HepG2 (cell line): ENCODE results near the gene FAM3C. TPM values are rescaled to one million over a fixed set of nuclear protein-coding genes. Genes with fewer than 3 reads are reported as not detected.
A peak's percentile ranks its signal among the peaks of the same experiment; 100 is the strongest.
"Not testable (repeated sequence)": the region's sequence is repeated elsewhere in the genome, so short reads cannot be mapped to it uniquely, and the experiment has no call there.

ENCODE experiments used
- ATAC-seq: fragments of 200-7000 bp; cut with Tn5 transposase; 3 replicates; pipeline ENCODE4 v1.9.1; 2020; ENCODE audit warnings: mild to moderate bottlenecking, moderate library complexity
- BruUV-seq: library from RNA; stranded (reverse); fragments of 400-500 nt; replicated peaks from 2 replicates; lab custom pipeline; 2021; lab: Mats Ljungman, UMichigan
- CTCF ChIA-PET: fragments of 300-600 bp; formaldehyde crosslinking; extraction: SDS; loops from one replicate; lab custom pipeline; 2021; ENCODE audit warnings: low total read pairs, inconsistent platforms, low intra/inter-chr PET ratio; lab: Yijun Ruan, JAX
- POLR2A ChIA-PET: fragments of 350-600 bp; sonication (Branson Sonifier 250); formaldehyde crosslinking; loops from one replicate; lab custom pipeline; 2020; ENCODE audit warnings: antibody characterized with exemption, inconsistent platforms; lab: Yijun Ruan, JAX
- DNase-seq: peaks from one replicate; pipeline ENCODE4 v3.0.0-alpha.2; 2015; ENCODE audit warnings: low spot score
- FAIRE-seq: peaks from 3 replicates; lab custom pipeline; 2011; peaks lifted over from hg19 to GRCh38; lab: Jason Lieb, UNC
- H2AFZ ChIP-seq: one replicate; pipeline ENCODE4 v1.6.1; 2011; ENCODE audit warnings: low read length, inconsistent platforms
- H3K27ac ChIP-seq: fragments of 300-600 bp; 3 replicates; pipeline ENCODE4 v1.8.0; 2011; ENCODE audit warnings: mixed run types, mild to moderate bottlenecking, mixed read lengths, low read length, inconsistent platforms; ENCODE audit not compliant: insufficient read depth; ENCODE audit errors: extremely low read length
- H3K27me3 ChIP-seq, 2 experiments: fragments of 200-600 bp in 1 of 2; 2 replicates in 1 of 2; 3 replicates in 1 of 2; pipeline versions ENCODE4 v1.6.0 to v1.8.0; 2011; ENCODE audit warnings: low read length in 2 of 2, mild to moderate bottlenecking in 2 of 2, moderate library complexity in 2 of 2, inconsistent platforms in 1 of 2; ENCODE audit not compliant: insufficient read depth in 2 of 2, control insufficient read depth in 1 of 2
- H3K36me3 ChIP-seq, 2 experiments: fragments of 200-600 bp in 1 of 2; replicated peaks in 1 of 2; 2 replicates in 1 of 2; 3 replicates in 1 of 2; pipeline versions ENCODE4 v1.5.1 to v1.8.0; 2011; ENCODE audit warnings: low read length in 2 of 2, inconsistent platforms in 1 of 2; ENCODE audit not compliant: insufficient read depth in 2 of 2, control insufficient read depth in 1 of 2
- H3K4me1 ChIP-seq: 2 replicates; pipeline ENCODE4 v1.5.1; 2012; ENCODE audit warnings: low read length, inconsistent platforms; ENCODE audit not compliant: insufficient read depth
- H3K4me2 ChIP-seq: 2 replicates; pipeline ENCODE4 v1.6.0; 2011; ENCODE audit warnings: low read depth, low read length, inconsistent platforms
- H3K4me3 ChIP-seq, 3 experiments: fragments of 200-600 bp in 1 of 3; sonication (generic), shearing (Covaris generic) in 1 of 3; replicated peaks in 1 of 3; 2 replicates each; pipeline ENCODE4 v1.5.1; 2011 to 2016; ENCODE audit warnings: low read length in 3 of 3, inconsistent platforms in 2 of 3, low read depth in 2 of 3, mild to moderate bottlenecking in 2 of 3, control low read depth in 1 of 3, mixed read lengths in 1 of 3; ENCODE audit not compliant: insufficient read depth in 1 of 3
- H3K79me2 ChIP-seq: one replicate; pipeline ENCODE4 v1.6.1; 2011; ENCODE audit warnings: low read length, inconsistent platforms; ENCODE audit not compliant: insufficient read depth
- H3K9ac ChIP-seq: 2 replicates; pipeline ENCODE4 v1.6.0; 2011; ENCODE audit warnings: mild to moderate bottlenecking, low read depth, low read length, inconsistent platforms; ENCODE audit not compliant: insufficient read depth
- H3K9me3 ChIP-seq: 2 replicates; pipeline ENCODE4 v1.5.1; 2012; ENCODE audit warnings: mild to moderate bottlenecking, low read length
- H4K20me1 ChIP-seq: 2 replicates; pipeline ENCODE4 v1.6.0; 2011; ENCODE audit warnings: inconsistent platforms, mild to moderate bottlenecking, low read length, moderate library complexity; ENCODE audit not compliant: insufficient read depth
- E2F1 ChIP-seq: sonication (generic); formaldehyde crosslinking; IDR thresholded peaks from 2 replicates; pipeline ENCODE4 v1.5.0; 2020; ENCODE audit warnings: missing genetic modification reagents
- MAFF ChIP-seq: IDR thresholded peaks from 2 replicates; pipeline ENCODE4 v1.6.1; 2011; ENCODE audit warnings: low read depth, low read length, improper control_type of control experiment
- MAFK ChIP-seq, 2 experiments: IDR thresholded peaks in 1 of 2; conservative IDR thresholded peaks in 1 of 2; 2 replicates each; pipeline ENCODE4 v1.6.1; 2011; ENCODE audit warnings: improper control_type of control experiment in 2 of 2, low read length in 2 of 2
- SIX4 ChIP-seq: sonication (generic); formaldehyde crosslinking; IDR thresholded peaks from 2 replicates; pipeline ENCODE4 v1.4.0; 2020; ENCODE audit warnings: missing genetic modification reagents
- WGBS: methylation state at CpG from one replicate; pipeline ENCODE4 v1.1.6; 2017; ENCODE audit warnings: low lambda C conversion rate; 5-methylcytosine and 5-hydroxymethylcytosine counted together
- in situ Hi-C: cut with HindIII; loops from 2 replicates; pipeline ENCODE4 v1.10.0; 2017; ENCODE audit warnings: low pct_unique_long_range_greater_than_20kb; ENCODE audit not compliant: extremely low pct_ligation_motif_present
- intact Hi-C: fragments of 100-400 bp; cut with micrococcal nuclease; formaldehyde crosslinking; loops from one replicate; pipeline ENCODE4 v1.10.0; 2022; ENCODE audit not compliant: unreplicated experiment
- polyA plus RNA-seq, 8 experiments: library from polyadenylated mRNA; depleted of rRNA in 3 of 8; stranded (reverse) in 7 of 8; unstranded in 1 of 8; fragments of >200 nt; fragmentation: Illumina TruSeq in 4 of 8; extraction: Trizol in 4 of 8; gene quantifications; 2 replicates each; pipeline versions ENCODE4 v1.2.1 to v1.2.3, GENCODE V29; 2011 to 2016; ENCODE audit warnings: low read depth in 4 of 8, missing spikeins in 1 of 8, mixed read lengths in 1 of 8; ENCODE audit not compliant: insufficient read depth in 1 of 8
- total RNA-seq, 5 experiments: library from RNA; depleted of rRNA; stranded (reverse); fragments of >200 nt; fragmentation: Illumina TruSeq; extraction: Trizol; gene quantifications; 2 replicates each; pipeline ENCODE4 v1.2.3, GENCODE V29; 2016; ENCODE audit warnings: low read depth in 1 of 5
- TF ChIP-seq, protein P1 (sequence below): sonication (generic); formaldehyde crosslinking; IDR thresholded peaks from 2 replicates; pipeline ENCODE4 v1.4.0; 2020; ENCODE audit warnings: missing genetic modification reagents, mild to moderate bottlenecking, borderline replicate concordance

Gene FAM3C
- total and polyA plus RNA-seq, 2 of the 13 experiments (the other 11 are each of a cell fraction or from before 2014, with no cell fraction given): 14.6 to 16.0 TPM

DNA sequence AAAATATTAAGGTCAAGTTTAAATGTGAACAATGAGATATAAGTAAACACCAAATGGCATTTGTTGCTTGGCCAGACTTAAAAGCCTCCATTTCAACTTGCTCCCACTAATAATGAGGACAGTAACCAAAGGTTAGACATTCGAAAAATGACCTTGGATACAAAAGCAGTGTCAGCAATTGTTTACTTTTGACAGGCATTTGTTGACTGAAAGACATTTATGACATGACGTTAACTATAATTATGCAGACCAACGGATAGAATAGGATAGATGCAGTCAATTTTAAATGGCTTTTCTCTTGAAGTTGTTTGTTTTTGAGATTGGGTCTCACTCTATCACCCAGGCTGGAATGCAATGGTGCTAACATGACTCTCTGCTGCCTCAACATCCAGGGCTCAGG, 73.6 kb downstream of the FAM3C start:
- in situ Hi-C loops: no loop called here
- Histone ChIP-seq H3K79me2 (no peaks in the 10 kb centered on the region), H3K27ac (no peak overlapping the region), H3K9ac (no peak overlapping the region), H3K27me3 (0 out of 5 replicates have a peak, but pooled peaks cover 0 to 3% of the 10 kb centered on the region in 2 experiments), H4K20me1 (no peaks in the 10 kb centered on the region), H3K4me3 (no peak overlapping the region)
- TF ChIP-seq MAFK (conservative IDR thresholded peaks at IDR 0.05 in 1 of 2, IDR thresholded peaks at IDR 0.05 in 1 of 2; ENCODE audit: low read length in 2 of 2) (peak; percentile 69 to 88), SIX4 (no peak), E2F1 (CRISPR knock-in tag) (no peak), MAFF (peak; percentile 77)
- TF ChIP-seq, protein P1, sequence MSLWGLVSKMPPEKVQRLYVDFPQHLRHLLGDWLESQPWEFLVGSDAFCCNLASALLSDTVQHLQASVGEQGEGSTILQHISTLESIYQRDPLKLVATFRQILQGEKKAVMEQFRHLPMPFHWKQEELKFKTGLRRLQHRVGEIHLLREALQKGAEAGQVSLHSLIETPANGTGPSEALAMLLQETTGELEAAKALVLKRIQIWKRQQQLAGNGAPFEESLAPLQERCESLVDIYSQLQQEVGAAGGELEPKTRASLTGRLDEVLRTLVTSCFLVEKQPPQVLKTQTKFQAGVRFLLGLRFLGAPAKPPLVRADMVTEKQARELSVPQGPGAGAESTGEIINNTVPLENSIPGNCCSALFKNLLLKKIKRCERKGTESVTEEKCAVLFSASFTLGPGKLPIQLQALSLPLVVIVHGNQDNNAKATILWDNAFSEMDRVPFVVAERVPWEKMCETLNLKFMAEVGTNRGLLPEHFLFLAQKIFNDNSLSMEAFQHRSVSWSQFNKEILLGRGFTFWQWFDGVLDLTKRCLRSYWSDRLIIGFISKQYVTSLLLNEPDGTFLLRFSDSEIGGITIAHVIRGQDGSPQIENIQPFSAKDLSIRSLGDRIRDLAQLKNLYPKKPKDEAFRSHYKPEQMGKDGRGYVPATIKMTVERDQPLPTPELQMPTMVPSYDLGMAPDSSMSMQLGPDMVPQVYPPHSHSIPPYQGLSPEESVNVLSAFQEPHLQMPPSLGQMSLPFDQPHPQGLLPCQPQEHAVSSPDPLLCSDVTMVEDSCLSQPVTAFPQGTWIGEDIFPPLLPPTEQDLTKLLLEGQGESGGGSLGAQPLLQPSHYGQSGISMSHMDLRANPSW (CRISPR knock-in tag): no peak
- TF ChIP-seq, all 625 proteins: peak for 2
- FAIRE-seq (no peak), ATAC-seq (no peak), DNase-seq (no peak)
- 2% methylated on average over 3 of the region's 3 CpGs for WGBS
- BruUV-seq: no TSS peak
- H2AFZ ChIP-seq: no peak overlapping the region
- CTCF ChIA-PET: no interaction called here
- H3K36me3 ChIP-seq: no peaks in the 10 kb centered on the region
- H3K9me3 ChIP-seq: no peaks in the 10 kb centered on the region
- H3K4me1 ChIP-seq: no peaks in the 10 kb centered on the region
- POLR2A ChIA-PET: no interaction called here
- intact Hi-C loops: no loop called here
- H3K4me2 ChIP-seq: no peak overlapping the region

GRCh38 chr7:121315170-121315569, 80.9 kb downstream of the FAM3C start:
- H3K4me2 ChIP-seq, H3K9me3 ChIP-seq, H3K4me1 ChIP-seq, DNase-seq, H3K79me2 ChIP-seq, FAIRE-seq, H3K36me3 ChIP-seq, H3K27me3 ChIP-seq, ATAC-seq, H4K20me1 ChIP-seq, intact Hi-C loops, H2AFZ ChIP-seq, CTCF ChIA-PET, H3K27ac ChIP-seq, BruUV-seq, H3K4me3 ChIP-seq, POLR2A ChIA-PET, H3K9ac ChIP-seq, in situ Hi-C loops: not testable (repeated sequence)
- 51% methylated on average over 2 of the region's 3 CpGs for WGBS
